K562 (cell line): Measurements from ENCODE around the gene BRMS1. TPM values are rescaled to one million over a fixed set of nuclear protein-coding genes. Genes with fewer than 3 reads are reported as not detected.

Source experiments
- BCL6 ChIP-seq: fragments of 250-450 bp; sonication (Bioruptor Pico); IDR thresholded peaks from 2 replicates; pipeline ENCODE4 v1.4.0; 2020
- CCNT2 ChIP-seq: IDR thresholded peaks from 2 replicates; pipeline ENCODE4 v1.6.1; 2011; ENCODE audit warnings: borderline replicate concordance, low read depth, mild to moderate bottlenecking, moderate library complexity, mixed read lengths, low read length; ENCODE audit not compliant: insufficient read length; ENCODE audit errors: extremely low read depth
- KAT8 ChIP-seq: fragments of 450-650 bp; IDR thresholded peaks from 2 replicates; pipeline ENCODE4 v1.6.1; 2016; ENCODE audit warnings: low read depth, mild to moderate bottlenecking
- SFPQ ChIP-seq: fragments of 200-400 bp; formaldehyde crosslinking; IDR thresholded peaks from 2 replicates; pipeline ENCODE4 v1.6.1; 2017; ENCODE audit warnings: mild to moderate bottlenecking, low read depth, low read length, moderate library complexity
- ZNF518B ChIP-seq: fragments of 250-450 bp; sonication (Bioruptor Pico); IDR thresholded peaks from 2 replicates; pipeline ENCODE4 v1.5.0; 2021; ENCODE audit warnings: mild to moderate bottlenecking, moderate library complexity
- polyA plus RNA-seq, 8 experiments: library from polyadenylated mRNA; depleted of rRNA in 4 of 8; stranded (reverse) in 5 of 8; unstranded in 3 of 8; fragments of >200 nt; fragmentation: Nextera tagmentation in 2 of 8; fragmentation: Illumina TruSeq in 1 of 8; extraction: Ambion mirVana in 2 of 8; extraction: Trizol in 1 of 8; gene quantifications; 2 replicates each; pipeline versions ENCODE4 v1.2.1 to v1.2.3, GENCODE V29; 2011 to 2014; ENCODE audit warnings: inconsistent platforms in 1 of 8, missing spikeins in 1 of 8
- total RNA-seq, 7 experiments: library from RNA; depleted of rRNA in 6 of 7; stranded (reverse); fragments of >200 nt in 6 of 7; fragmentation: Illumina TruSeq in 2 of 7; extraction: Trizol in 2 of 7; gene quantifications; 2 replicates each; pipeline versions ENCODE4 v1.2.1 to v1.2.3, GENCODE V29; 2011 to 2021; ENCODE audit warnings: low replicate concordance in 1 of 7
- TF ChIP-seq, protein P1 (sequence below): fragments of 450-650 bp; IDR thresholded peaks from 2 replicates; pipeline ENCODE4 v1.6.1; 2017; ENCODE audit warnings: antibody characterized with exemption

The BRMS1 gene
- total and polyA plus RNA-seq, 9 of the 15 experiments (the other 6 are each of a cell fraction or from before 2014, with no cell fraction given), result 2.2 to 78.8 (median 33.4) TPM

DNA sequence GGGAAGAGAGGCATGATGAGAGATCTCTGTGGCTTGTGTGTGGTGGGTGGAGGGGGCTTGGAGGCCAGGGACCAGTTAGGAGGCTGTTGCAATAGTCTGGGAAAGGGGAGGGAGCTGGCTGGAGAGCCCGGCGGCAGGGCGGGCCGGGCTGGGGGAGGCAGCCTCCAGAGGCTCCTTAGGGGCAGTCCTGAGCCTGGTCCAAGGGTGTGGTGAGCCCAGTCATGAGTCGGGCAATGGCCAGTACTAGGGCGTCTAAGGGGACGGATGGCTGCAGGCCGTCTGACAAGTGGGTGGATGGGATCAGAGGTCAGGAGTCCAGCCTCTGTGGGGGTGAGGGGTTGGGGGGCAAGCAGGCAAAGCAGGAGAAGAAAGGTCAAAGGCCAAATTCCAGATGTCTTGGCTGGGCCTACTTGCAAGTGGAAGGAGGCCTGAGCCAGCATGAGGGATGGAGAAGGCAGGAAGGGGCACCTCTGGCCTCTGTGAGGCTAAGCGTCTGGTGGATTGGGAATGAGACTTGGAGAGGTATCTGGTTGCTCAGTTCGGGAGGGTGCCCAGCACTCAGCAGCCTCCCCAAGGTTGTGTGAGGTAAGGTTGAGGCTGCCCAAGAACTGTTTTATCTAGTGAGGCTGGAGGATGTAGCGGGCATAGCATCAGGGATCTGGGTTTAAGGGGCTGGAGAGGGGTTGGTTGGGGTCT, 22.0 kb downstream of the BRMS1 start (continued):
- TF ChIP-seq, protein P1, sequence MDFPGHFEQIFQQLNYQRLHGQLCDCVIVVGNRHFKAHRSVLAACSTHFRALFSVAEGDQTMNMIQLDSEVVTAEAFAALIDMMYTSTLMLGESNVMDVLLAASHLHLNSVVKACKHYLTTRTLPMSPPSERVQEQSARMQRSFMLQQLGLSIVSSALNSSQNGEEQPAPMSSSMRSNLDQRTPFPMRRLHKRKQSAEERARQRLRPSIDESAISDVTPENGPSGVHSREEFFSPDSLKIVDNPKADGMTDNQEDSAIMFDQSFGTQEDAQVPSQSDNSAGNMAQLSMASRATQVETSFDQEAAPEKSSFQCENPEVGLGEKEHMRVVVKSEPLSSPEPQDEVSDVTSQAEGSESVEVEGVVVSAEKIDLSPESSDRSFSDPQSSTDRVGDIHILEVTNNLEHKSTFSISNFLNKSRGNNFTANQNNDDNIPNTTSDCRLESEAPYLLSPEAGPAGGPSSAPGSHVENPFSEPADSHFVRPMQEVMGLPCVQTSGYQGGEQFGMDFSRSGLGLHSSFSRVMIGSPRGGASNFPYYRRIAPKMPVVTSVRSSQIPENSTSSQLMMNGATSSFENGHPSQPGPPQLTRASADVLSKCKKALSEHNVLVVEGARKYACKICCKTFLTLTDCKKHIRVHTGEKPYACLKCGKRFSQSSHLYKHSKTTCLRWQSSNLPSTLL, result no peak
- no peak for TF ChIP-seq CCNT2
- no peak for TF ChIP-seq SFPQ
- TF ChIP-seq BCL6, result no peak
- no peak for TF ChIP-seq ZNF518B (CRISPR knock-in tag)
- TF ChIP-seq KAT8, result no peak
- TF ChIP-seq, all 486 proteins: peak for 0
